ENCODE data around the gene SPOCK1.

SPOCK1 gene

GRCh38 chr5:137054335-137054734 is 444.8 kb downstream of the SPOCK1 start:
- DNase-seq (ENCODE audit: extremely low spot score): no peak
- CTCF ChIA-PET: no interaction called here
- no peak for TF ChIP-seq BHLHE40 (IDR thresholded peaks at IDR 0.05; ENCODE audit: borderline replicate concordance)
- TF ChIP-seq PKNOX1 (IDR thresholded peaks at IDR 0.05): no peak
- no peak for TF ChIP-seq NFRKB (IDR thresholded peaks at IDR 0.05)
- TF ChIP-seq HDGF (IDR thresholded peaks at IDR 0.05; ENCODE audit: borderline replicate concordance): no peak
- no peak for TF ChIP-seq ZNF384 (IDR thresholded peaks at IDR 0.05)
- TF ChIP-seq TARDBP (IDR thresholded peaks at IDR 0.05): no peak
- no peak for TF ChIP-seq L3MBTL2 (conservative IDR thresholded peaks at IDR 0.05)
- no peak for TF ChIP-seq CTBP1 (IDR thresholded peaks at IDR 0.05; ENCODE audit: borderline replicate concordance)
- no peak for TF ChIP-seq FOXM1 (IDR thresholded peaks at IDR 0.05; ENCODE audit: borderline replicate concordance)
- no peak for TF ChIP-seq SP1 (IDR thresholded peaks at IDR 0.05)
- no peak for TF ChIP-seq ARNT (IDR thresholded peaks at IDR 0.05)
- TF ChIP-seq FOXA1 (IDR thresholded peaks at IDR 0.05): no peak
- TF ChIP-seq LEF1 (IDR thresholded peaks at IDR 0.05; ENCODE audit: borderline replicate concordance): no peak
- TF ChIP-seq ELF4 (IDR thresholded peaks at IDR 0.05): no peak
- POLR2A ChIA-PET: no interaction called here

- ChIA-PET POLR2A (no interaction called here), CTCF (no interaction called here)
- DNase-seq (ENCODE audit: extremely low spot score): no peak
- TF ChIP-seq PKNOX1 (IDR thresholded peaks at IDR 0.05) (no peak), ELF4 (IDR thresholded peaks at IDR 0.05) (no peak), L3MBTL2 (conservative IDR thresholded peaks at IDR 0.05) (no peak), LEF1 (IDR thresholded peaks at IDR 0.05; ENCODE audit: borderline replicate concordance) (no peak)
Observed at GRCh38 chr5:137051161-137051560, 448.0 kb downstream of the SPOCK1 start.

- CTCF ChIA-PET: interaction anchor here (1.0 kb wide), 1 partner anchor 19 kb away, joined by 3 read pairs; no protein-coding TSS in a partner anchor
- TF ChIP-seq ELF4 (IDR thresholded peaks at IDR 0.05) (no peak), ARNT (IDR thresholded peaks at IDR 0.05) (no peak)
- POLR2A ChIA-PET: no interaction called here
- DNase-seq (ENCODE audit: extremely low spot score): no peak
Observed at GRCh38 chr5:137040641-137041340, 458.3 kb downstream of the SPOCK1 start.

GRCh38 chr5:137040024-137040423 is 459.1 kb downstream of the SPOCK1 start:
- ChIA-PET CTCF (no interaction called here), POLR2A (no interaction called here)
- no peak for TF ChIP-seq ELF4 (IDR thresholded peaks at IDR 0.05)
- no peak for DNase-seq (ENCODE audit: extremely low spot score)

GRCh38 chr5:137037848-137038247 is 461.3 kb downstream of the SPOCK1 start:
- DNase-seq (ENCODE audit: extremely low spot score): no peak
- ChIA-PET POLR2A (no interaction called here), CTCF (no interaction called here)
- no peak for TF ChIP-seq L3MBTL2 (conservative IDR thresholded peaks at IDR 0.05)
- TF ChIP-seq NFRKB (IDR thresholded peaks at IDR 0.05): no peak
- TF ChIP-seq PKNOX1 (IDR thresholded peaks at IDR 0.05): no peak
- no peak for TF ChIP-seq SUZ12 (IDR thresholded peaks at IDR 0.05)
- TF ChIP-seq BHLHE40 (IDR thresholded peaks at IDR 0.05; ENCODE audit: borderline replicate concordance): no peak
- no peak for TF ChIP-seq FOXK2 (IDR thresholded peaks at IDR 0.05)
- TF ChIP-seq HDGF (IDR thresholded peaks at IDR 0.05; ENCODE audit: borderline replicate concordance): no peak
- TF ChIP-seq LEF1 (IDR thresholded peaks at IDR 0.05; ENCODE audit: borderline replicate concordance): no peak
- TF ChIP-seq CTBP1 (IDR thresholded peaks at IDR 0.05; ENCODE audit: borderline replicate concordance): no peak
- no peak for TF ChIP-seq FOXA1 (IDR thresholded peaks at IDR 0.05)
- TF ChIP-seq TARDBP (IDR thresholded peaks at IDR 0.05): no peak
- no peak for TF ChIP-seq ZNF384 (IDR thresholded peaks at IDR 0.05)

GRCh38 chr5:137036640-137037039 is 462.5 kb downstream of the SPOCK1 start:
- CTCF ChIA-PET: no interaction called here
- POLR2A ChIA-PET: no interaction called here
- no peak for DNase-seq (ENCODE audit: extremely low spot score)
- TF ChIP-seq ARNT (IDR thresholded peaks at IDR 0.05) (no peak), LEF1 (IDR thresholded peaks at IDR 0.05; ENCODE audit: borderline replicate concordance) (no peak), SUZ12 (IDR thresholded peaks at IDR 0.05) (no peak), BHLHE40 (IDR thresholded peaks at IDR 0.05; ENCODE audit: borderline replicate concordance) (no peak), FOXA1 (IDR thresholded peaks at IDR 0.05) (no peak), PKNOX1 (IDR thresholded peaks at IDR 0.05) (no peak), TARDBP (IDR thresholded peaks at IDR 0.05) (no peak), CTBP1 (IDR thresholded peaks at IDR 0.05; ENCODE audit: borderline replicate concordance) (no peak), ELF4 (IDR thresholded peaks at IDR 0.05) (no peak), ZNF384 (IDR thresholded peaks at IDR 0.05) (no peak), SP1 (IDR thresholded peaks at IDR 0.05) (no peak), FOXK2 (IDR thresholded peaks at IDR 0.05) (no peak), NFRKB (IDR thresholded peaks at IDR 0.05) (no peak), FOXM1 (IDR thresholded peaks at IDR 0.05; ENCODE audit: borderline replicate concordance) (no peak), HDGF (IDR thresholded peaks at IDR 0.05; ENCODE audit: borderline replicate concordance) (no peak), L3MBTL2 (conservative IDR thresholded peaks at IDR 0.05) (no peak)

All from HEK293T (cell line).